Left hindlimb (tissue), 1 donor: Measurements from ENCODE around the gene GRIK4.

Experiments
- DNase-seq: peaks from one replicate; pipeline ENCODE4 v3.0.0-alpha.2; 2018

GRIK4 gene

GRCh38 chr11:120548682-120549209, 37.2 kb downstream of the GRIK4 start:
- DNase-seq = no peak

- DNase-seq = no peak
Measured at GRCh38 chr11:120549346-120549745, 37.8 kb downstream of the GRIK4 start.

GRCh38 chr11:120550007-120550406, 38.5 kb downstream of the GRIK4 start:
- DNase-seq = no peak

GRCh38 chr11:120551191-120551590, 39.6 kb downstream of the GRIK4 start:
- DNase-seq = no peak

GRCh38 chr11:120554766-120555432, 43.4 kb downstream of the GRIK4 start:
- DNase-seq = no peak

- no peak for DNase-seq
Measured at GRCh38 chr11:120555433-120555773, 43.9 kb downstream of the GRIK4 start.

GRCh38 chr11:120556797-120557196, 45.2 kb downstream of the GRIK4 start:
- DNase-seq = no peak

GRCh38 chr11:120558744-120559431, 47.3 kb downstream of the GRIK4 start:
- no peak for DNase-seq

- no peak for DNase-seq
Measured at GRCh38 chr11:120561286-120561685, 49.7 kb downstream of the GRIK4 start.

GRCh38 chr11:120562806-120563425, 51.4 kb downstream of the GRIK4 start:
- no peak for DNase-seq

- DNase-seq = peak; percentile 71
Measured at GRCh38 chr11:120563703-120564572, 52.4 kb downstream of the GRIK4 start.

GRCh38 chr11:120564573-120565311, 53.2 kb downstream of the GRIK4 start:
- peak; percentile 55 for DNase-seq

GRCh38 chr11:120565466-120566155, 54.1 kb downstream of the GRIK4 start:
- DNase-seq = no peak

- DNase-seq = no peak
Measured at GRCh38 chr11:120566176-120566575, 54.6 kb downstream of the GRIK4 start.

- no peak for DNase-seq
Measured at GRCh38 chr11:120568572-120569307, 57.2 kb downstream of the GRIK4 start.

- no peak for DNase-seq
Measured at GRCh38 chr11:120569861-120570260, 58.3 kb downstream of the GRIK4 start.

- no peak for DNase-seq
Measured at GRCh38 chr11:120571476-120571875, 59.9 kb downstream of the GRIK4 start.

GRCh38 chr11:120573756-120574354, 62.3 kb downstream of the GRIK4 start:
- no peak for DNase-seq

- DNase-seq = no peak
Measured at GRCh38 chr11:120574876-120575275, 63.3 kb downstream of the GRIK4 start.

- DNase-seq = no peak
Measured at GRCh38 chr11:120575461-120575860, 63.9 kb downstream of the GRIK4 start.
